HL-60/S4 (cell line): ENCODE measurements around the gene USH1C.

Experiments used
- in situ Hi-C: fragments of 300-500 bp; cut with MboI; formaldehyde crosslinking; loops from 2 replicates; pipeline ENCODE4 v1.14.3; 2022; ENCODE audit warnings: low sequenced_read_pairs

USH1C gene

DNA sequence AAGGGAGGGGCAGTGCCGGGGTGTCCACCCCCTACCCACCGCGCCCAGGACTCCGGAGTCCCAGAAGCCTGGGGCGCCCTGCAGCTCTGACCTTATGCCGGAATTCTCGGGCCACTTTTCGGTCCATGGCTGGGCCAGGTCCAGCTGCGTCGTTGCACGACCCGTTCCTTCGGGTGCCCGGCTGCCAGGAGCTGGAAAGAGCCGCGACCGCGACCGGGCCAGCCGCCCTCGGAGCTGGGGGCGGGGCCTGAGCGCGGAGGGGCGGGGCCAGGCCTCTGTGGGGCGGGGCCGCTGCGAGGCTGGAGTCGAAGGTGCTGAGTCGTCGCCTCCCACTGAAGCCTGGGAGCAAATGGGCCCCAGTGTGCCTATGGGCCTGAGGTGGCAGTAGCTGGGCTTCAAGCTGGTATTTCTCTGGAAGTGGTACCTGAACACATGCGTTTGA is at the start of gene USH1C:
TSS of gene USH1C (minus strand) at position 236 of the 442 bp plus-strand sequence. CDS start at position 127, 109 bp downstream.
- in situ Hi-C loops, result loop anchor here (25.0 kb wide), 1 partner anchor 307 kb away; no protein-coding TSS in a partner anchor

DNA sequence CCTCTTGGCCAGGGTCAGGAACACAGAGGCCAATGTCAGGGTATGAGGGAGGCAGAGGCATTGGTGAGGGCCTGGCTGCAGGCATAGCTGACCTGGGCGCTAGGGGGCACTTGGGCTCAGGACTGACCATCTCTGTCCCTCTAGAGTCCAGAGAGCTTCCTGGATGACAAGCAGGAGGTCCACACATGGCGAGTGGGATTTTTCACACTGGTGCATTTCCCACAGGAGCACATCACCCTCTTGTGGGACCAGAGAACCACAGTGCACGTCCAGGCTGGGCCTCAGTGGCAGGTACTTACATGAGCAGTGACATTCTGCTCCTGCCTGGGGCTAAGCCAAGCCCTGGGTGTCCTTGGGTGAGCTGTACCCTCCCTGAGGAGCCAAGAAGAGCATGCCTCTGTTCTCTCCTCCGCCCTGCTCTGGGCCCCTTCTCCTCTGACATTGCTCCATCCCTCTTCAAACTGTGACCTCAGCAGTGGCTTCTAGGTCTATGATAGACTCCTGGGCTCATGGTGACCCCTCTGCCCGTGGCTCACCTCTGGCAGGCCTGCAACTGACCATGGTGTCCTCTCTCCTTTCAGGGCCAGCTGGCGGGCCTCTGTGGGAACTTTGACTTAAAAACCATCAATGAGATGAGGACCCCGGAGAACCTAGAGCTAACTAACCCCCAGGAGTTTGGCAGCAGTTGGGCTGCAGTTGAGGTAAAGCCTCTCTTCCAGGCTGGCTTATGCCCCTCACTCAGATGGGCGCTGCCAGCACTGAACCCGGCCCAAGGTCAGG is 49.4 kb upstream of the USH1C start:
- in situ Hi-C loops, result no loop called here

DNA sequence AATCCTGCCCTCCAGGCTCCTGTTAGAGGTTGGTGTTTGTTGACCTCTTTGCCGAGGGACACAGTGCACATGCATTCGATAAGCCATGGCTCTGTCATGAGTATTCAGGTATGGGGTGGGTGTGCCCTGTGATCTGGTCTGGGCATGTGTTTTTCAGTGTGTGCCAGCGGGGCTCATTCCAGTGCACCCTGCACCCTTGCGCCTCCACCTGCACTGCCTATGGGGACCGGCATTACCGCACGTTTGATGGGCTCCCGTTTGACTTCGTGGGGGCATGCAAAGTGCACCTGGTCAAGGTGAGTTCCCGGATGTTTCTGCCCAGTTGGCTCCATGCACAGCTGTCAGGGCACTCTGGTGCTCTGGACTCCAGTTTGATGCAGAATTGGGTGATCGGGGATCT is 47.1 kb upstream of the USH1C start:
- in situ Hi-C loops, result no loop called here

DNA sequence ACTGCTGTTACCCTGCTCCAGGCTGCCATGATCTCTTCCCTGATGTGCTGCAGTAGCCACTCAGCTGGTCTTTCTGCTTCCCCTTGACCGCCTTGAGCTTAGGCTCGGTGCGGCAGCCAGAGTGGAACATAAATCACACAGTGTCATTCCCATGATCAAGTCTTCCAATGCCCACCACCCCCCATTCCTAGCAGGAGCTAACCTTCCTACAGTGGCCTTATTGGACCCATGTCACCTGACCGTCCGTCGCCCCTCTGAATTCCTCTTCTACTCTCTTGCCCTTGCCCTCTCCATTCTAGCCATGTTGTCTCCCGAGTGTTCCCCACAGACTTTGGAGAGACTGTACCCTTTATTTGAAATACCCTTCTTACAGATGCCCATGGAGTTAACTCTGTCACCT is 46.2 kb upstream of the USH1C start:
- in situ Hi-C loops, result no loop called here

DNA sequence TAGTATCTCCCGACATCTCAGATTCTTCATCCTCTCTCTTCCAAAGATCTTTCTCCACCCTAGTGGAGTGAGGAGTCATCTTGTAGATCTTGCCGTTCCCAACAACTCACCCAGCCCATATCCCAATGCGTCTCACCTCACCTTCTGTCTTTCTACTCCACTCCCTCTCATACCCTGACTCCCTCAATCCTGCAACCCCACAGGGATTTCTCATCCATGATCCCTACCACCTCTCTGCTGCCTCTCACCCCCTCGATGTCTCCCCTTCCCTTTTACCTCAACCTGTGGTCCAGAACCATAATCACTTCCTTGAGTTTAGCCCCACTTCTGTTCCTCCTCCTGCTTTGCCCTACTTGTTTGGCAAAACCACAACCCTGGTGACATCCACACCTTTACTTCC is 44.5 kb upstream of the USH1C start:
- in situ Hi-C loops, result no loop called here

DNA sequence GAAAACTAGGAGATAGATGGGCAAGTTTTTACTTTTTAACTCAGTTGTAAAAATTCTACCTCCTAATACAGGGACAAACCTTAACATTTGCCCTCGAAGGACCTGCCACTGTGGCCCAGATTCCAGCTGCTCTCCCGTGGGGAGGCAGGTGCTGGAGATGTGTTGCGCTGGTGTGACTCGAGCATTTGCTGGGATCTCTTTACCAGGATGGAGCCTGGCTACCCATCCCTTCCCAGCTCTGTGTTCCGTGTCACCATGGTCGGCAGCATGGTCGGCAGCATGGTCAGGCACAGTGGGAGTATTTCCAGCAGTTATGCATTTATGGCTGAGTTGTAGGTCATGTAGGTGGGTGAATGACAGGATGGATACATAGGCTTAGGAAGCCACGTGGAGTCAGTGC is 44.0 kb upstream of the USH1C start:
- in situ Hi-C loops, result no loop called here

DNA sequence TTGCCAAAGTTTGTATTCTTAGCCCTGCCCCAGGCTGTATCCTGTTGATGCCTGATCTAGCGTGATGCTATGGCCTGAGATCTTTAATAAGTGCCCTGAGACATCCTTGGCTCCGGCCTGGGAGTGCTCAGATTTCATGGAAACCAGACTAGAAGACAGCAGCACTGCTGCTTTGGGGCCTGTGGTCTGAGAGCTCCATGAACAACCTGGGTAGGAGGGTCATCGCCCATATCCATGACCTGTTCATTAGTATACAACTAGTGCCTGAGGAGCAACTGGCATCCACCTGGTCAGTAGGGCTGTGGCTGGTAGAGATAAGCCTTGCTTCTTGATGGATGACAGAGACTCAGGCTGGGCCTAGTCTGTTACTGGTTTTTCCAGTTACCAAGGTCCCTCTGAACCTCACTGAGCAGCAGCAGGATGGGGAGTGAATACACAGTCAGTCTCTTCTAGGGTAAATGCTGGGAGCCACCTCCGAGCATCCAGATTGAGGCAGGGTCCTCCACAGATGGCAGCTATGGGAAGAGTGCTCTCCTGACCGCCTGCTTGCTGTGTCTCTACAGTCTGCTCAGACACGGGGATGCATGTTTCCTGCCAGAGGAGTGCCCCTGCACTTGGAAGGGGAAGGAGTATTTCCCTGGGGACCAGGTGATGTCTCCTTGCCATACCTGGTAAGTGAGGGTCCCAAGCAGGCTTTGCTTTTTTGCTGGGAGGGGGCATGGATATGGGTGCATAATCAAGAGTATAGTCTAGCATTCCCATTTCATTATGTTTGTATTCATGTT is 41.9 kb upstream of the USH1C start:
- in situ Hi-C loops, result no loop called here

DNA sequence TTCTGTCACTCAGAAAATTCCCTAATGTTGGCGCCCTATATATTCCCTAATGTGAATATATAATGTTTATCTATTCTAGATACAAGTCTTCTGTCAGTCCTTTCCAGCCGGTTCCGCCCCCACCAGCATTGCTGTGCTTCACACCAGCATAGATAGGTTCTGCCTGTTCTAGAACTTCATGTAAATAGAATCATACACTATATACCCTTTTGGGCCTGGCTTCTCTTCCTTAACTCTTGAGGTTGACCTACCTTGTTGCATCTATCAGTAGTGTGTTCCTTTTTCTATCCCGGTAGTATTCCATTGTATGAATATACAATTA is 37.5 kb upstream of the USH1C start:
- in situ Hi-C loops, result no loop called here

DNA sequence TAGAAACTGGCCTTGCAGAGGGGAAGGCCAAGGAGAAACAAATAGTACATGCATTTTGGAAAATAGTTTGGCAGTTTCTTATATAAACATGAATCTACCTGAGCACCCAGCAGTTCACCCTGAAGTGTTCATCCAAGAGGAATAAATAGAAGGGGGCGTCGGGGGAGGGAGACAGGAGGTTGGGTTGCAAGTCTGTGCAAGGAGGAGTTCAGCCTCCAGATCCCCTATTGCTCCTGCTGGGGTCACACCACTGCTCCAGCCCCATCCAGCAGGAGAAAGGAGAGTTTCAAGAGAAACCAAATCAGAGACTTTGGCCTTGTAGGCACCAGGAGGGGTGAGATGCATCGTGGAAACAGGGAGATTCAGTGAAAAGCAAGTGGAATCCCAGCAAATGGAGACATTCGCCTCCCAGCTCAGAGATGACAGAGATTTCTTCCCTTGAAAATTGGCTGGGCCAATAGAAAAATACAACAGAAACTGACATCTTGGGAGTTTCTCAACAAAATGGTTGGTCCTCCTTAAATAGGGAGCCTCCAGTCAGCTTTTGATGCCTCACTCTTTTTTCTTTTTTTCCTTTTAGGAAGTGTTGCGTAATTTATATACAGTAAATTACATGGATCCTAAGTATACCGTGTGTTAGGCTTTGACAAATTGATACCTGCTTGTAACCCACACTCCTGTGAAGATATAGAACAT is 37.0 kb upstream of the USH1C start:
- in situ Hi-C loops, result no loop called here

DNA sequence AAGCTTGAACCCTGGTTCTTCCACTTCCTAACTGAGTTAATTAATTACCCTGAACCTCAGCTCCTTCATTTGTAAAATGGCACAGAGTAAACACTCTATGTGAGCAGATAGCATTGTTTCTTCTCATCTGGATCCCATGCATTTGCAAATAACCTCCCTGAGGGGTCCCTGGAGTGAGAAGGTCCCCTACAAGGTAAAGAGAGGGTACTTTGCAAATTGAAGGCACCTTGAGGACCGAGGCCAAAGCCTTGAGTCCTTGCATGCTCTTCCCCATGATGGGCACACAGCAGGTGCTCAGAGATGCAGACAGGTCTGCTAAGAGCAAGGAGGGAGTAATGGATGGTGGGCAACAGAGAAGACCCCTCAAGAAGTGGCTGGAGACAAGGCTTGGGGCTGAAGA is 36.1 kb upstream of the USH1C start:
- in situ Hi-C loops, result no loop called here

DNA sequence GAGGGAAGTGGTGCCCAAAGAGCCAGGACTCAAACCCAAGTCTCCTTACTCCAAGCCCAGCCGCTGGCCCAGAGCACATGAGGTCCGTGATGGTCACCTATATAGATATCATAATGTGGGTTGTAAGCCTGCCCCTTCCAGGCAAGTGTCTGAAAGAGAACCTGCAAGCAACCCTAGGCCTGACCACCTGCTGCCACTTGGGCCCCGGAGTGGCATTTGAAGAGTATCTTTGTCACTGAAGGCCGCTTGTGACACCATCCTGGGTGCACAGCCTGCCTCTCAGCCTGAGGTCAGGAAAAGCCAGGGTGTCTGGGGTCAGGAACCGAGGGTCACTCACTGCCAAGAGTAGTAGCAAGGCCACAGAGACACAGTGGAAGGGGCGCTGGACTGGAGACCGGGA is 35.2 kb upstream of the USH1C start:
- in situ Hi-C loops, result no loop called here

DNA sequence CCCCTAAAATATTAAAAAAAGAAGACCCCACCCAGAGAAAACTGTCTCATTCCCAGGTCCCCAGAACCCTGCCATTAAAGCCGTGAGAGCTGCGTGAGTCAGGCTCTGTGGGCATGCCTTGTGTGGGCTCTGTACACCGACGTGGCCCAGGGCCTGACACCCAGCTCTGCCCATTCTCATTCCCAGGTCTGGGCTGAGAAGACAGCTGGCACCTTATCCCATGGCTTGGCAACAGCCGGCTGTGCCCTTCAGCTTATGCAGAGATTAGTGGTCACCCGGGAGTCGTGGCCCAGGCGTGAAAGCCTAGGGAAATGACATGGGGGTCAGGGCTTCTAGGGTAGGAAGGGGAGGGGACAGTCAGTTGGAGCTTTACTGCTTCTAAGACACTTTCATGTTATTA is 34.7 kb upstream of the USH1C start:
- in situ Hi-C loops, result no loop called here

DNA sequence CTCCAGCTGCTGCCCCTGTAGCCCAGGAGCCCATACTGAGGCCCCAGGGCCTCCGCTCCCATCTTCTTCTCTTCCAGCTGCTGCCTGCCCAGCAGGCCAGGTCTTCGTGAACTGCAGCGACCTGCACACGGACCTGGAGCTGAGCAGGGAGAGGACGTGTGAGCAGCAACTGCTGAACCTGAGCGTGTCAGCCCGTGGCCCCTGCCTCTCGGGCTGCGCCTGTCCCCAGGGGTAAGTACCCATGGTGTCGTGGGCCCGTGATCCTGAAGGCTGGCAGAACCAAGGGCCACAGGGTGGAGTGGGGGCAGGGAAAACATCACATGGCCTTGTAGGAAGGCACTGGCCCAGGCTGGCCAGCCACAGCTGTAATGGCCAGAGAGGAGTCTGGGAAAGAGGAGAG is 34.1 kb upstream of the USH1C start:
- in situ Hi-C loops, result no loop called here

DNA sequence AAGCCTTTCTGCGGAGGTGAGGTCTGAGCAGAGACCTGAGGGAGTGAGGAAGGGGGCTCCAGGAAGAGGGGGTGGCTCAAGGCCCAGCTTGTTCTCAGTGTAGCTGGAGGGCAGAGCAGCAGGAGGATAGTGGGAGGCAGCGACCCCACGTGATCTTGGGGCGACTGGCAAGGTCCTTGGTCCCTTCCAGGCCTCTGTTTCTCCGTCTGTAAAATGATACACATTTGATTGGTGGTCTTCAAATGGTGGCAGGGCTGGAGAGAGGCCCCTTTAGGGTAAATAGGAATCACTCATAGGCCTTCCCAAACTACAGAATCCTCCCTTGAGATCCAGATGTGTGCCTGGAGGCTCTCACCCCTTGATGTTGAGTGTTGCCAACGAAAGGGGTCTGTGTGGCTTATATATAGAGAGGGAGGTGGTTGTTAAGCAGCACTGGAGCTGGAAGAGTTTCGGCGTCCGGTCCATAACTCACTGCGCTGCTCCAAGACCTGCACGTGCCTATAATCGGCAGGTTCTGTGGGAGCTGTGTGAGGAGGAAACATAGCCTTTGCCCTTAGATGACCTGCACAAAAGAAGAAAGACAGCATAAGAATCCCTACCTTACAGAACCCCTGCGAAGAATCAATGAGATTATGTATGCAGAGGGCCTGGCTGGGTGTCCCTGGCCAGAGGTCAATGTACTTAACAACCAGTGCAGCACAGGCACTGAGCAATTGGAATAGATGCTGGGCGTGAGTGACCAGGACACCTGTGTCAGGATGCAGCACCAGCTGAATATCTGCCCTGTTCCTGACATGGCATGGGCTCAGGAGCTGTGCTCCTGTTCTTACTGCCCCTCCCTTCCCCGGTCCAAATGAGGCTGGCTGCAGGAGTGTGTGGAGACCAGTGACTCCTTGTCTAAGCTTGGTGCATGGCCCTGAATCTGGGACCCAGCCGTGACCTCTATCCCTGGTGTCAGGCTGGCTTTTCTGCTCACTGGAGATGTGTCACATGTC is 31.5 kb upstream of the USH1C start:
- in situ Hi-C loops, result no loop called here

DNA sequence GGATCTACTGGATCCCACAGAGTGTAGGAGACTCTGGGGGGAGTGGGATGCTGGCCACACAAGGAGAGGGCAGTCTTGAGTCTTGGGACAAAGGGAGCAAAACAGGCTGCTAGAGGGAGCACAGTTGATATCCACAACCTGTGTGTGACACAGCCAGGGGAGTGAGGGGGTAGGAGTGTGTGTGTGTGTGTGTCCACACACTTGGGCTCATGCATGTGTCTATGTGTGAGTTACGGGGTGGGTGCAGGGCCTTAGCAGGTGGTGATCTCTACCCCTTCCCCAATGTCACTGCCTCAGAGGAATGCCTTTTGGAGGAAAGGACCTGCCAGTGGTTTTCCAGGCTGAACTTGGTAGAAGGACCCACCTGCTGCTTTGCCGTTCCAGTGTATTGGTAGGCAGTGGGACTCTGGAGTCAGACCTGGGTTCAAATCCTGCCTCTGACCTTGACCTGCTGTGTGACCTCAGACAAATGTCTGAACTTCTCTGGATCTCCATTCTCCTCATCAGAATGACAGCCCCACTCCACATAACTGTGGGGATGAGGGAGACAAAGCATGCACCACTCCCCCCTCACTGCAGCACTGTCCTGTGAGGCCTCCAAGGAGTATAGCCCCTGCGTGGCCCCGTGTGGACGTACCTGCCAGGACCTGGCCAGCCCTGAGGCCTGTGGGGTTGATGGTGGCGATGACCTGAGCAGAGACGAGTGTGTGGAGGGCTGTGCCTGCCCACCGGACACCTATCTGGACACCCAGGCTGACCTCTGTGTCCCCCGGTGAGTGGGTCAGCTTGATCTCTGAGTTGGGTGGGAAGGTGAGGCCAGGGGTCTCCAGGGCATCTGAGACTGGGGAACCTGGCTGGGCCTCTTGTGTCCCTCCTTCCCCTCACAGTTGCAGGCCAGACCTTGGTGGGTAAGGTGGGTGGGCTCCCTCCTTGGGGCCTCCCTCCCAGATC is 30.2 kb upstream of the USH1C start:
- in situ Hi-C loops, result no loop called here

DNA sequence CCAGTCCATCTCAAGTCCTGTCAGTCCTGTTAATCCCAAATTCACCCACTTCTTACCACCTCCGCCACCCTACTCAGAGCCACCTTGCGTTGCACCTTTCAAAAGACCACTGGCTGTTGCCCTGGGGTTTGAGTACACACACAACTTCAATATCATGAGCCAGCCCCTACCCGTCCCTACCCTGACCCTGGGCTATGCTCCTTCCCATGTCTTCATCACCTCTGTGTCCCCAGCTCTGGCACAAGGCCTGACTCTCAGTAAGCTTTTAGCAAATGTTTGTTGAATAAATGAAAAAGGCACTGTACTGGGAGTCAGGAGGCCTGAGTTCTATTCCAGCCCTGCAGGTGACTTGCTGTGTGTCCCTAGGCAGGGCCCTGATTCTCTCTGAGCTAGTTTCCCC is 29.3 kb upstream of the USH1C start:
- in situ Hi-C loops, result no loop called here

DNA sequence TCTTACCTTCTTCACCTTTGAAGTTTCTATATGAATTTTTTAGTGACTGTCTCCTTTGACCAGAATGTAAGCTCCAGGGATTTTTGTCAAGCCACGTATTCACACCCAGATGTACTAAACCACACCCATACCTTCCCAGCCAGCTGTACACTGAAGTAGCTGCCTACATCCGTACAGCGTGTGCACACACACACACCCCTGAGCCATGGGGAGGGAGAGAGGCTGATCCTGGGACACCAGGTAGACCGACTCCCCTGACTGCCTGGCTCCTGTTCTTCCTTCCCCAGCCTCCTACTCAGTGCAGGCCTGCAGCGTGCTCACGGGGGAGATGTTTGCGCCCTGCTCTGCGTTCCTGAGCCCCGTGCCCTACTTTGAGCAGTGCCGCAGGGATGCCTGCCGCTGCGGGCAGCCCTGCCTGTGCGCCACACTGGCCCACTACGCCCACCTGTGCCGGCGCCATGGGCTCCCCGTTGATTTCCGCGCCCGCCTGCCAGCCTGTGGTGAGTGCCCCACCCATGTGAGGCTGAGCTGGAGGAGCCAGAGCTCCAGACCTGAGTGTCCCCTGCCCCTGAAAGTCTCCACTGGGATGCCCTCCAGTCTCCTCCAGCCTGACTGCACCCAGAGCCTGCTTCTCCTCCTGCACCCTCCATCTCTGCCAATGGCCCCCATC is 28.7 kb upstream of the USH1C start:
- in situ Hi-C loops, result no loop called here

DNA sequence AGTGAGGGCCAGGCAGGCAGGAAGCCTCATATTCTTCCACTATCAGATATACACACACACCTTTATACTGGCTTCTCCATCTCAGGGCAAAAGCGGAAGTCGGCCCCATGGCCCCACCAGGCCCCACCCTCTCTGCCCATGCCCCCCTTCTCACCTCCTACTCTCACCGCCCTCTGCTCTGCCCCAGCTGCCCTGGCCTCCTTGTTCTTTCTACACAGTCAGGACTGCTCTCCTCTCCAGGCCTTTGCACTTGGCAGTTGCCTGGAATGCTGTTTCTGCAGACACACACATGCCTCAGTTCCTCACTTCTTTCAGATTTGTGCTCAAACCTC is 28.1 kb upstream of the USH1C start:
- in situ Hi-C loops, result no loop called here
